ENCODE data around the gene KCNK7. TPM values are rescaled to one million over a fixed set of nuclear protein-coding genes. Genes with fewer than 3 reads are reported as not detected.

The KCNK7 gene
- total RNA-seq, 1 donor from 2014 or later: 1.1 TPM

DNA sequence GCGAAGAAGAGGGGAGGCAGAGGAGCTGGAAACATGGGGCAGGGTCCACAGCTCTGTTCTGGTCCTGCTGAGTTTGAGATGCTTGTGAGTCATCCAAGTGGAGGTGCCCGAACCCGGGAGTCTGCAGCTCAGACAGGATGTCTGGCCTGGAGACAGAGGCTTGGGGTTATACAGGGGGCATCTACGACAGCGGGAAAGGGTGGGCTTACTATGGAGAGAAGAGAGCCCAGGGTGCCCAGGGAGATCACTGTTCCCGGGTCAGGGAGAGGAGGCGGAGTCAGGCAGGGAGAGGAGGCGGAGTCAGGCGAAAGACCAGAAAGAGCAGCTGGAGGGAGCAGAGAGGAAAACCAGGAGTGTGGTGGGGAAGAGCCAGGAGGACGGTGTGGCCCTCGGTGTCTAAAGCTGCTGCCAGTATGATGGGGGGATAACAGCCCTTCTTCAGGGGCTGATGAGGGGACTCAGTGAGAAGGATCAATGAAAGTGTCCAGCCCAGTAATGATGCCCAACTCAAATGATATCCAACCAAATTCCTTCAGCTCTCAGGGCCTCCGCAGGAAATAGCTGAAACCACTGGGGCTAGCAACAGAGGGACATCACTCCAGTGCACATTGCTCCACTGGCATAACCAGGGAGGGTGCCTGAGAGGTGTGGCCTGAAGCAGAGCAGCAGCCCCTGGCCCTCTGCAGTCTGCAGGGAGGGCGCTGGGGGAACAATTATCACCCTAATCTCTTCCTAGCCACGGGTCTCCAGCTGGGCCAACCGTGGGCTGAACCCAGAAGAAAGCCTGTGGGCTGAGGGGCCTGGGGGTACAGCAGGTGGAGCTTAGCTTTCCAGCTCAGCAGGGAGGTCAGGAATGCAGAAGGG lies 34.8 kb downstream of the KCNK7 start:
- intact Hi-C loops (cut with micrococcal nuclease): no loop called here
- Mint-ChIP-seq H3K27ac (no peak overlapping the region), H3K27me3 (peaks cover 4% of the 10 kb centered on the region), H3K9me3 (no peaks in the 10 kb centered on the region), H3K4me1 (peaks cover 27% of the 10 kb centered on the region), H3K36me3 (ENCODE audit: low read depth) (no peaks in the 10 kb centered on the region), H3K4me3 (no peak overlapping the region)
- TF ChIP-seq, protein P1, sequence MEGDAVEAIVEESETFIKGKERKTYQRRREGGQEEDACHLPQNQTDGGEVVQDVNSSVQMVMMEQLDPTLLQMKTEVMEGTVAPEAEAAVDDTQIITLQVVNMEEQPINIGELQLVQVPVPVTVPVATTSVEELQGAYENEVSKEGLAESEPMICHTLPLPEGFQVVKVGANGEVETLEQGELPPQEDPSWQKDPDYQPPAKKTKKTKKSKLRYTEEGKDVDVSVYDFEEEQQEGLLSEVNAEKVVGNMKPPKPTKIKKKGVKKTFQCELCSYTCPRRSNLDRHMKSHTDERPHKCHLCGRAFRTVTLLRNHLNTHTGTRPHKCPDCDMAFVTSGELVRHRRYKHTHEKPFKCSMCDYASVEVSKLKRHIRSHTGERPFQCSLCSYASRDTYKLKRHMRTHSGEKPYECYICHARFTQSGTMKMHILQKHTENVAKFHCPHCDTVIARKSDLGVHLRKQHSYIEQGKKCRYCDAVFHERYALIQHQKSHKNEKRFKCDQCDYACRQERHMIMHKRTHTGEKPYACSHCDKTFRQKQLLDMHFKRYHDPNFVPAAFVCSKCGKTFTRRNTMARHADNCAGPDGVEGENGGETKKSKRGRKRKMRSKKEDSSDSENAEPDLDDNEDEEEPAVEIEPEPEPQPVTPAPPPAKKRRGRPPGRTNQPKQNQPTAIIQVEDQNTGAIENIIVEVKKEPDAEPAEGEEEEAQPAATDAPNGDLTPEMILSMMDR (IDR thresholded peaks at IDR 0.05): no peak
- ATAC-seq (ENCODE audit: low read depth) (no peak), DNase-seq (no peak)
- ChIA-PET POLR2A (interaction anchor here (0.7 to 2.2 kb wide), 6 partner anchors 8 to 28 kb away, joined by 3 to 13 read pairs (median 8); partner anchors contain the start of gene ZNRD2), CTCF (interaction anchor here (0.9 kb wide), 1 partner anchor 14 kb away, joined by 3 read pairs; no protein-coding TSS in a partner anchor)

DNA sequence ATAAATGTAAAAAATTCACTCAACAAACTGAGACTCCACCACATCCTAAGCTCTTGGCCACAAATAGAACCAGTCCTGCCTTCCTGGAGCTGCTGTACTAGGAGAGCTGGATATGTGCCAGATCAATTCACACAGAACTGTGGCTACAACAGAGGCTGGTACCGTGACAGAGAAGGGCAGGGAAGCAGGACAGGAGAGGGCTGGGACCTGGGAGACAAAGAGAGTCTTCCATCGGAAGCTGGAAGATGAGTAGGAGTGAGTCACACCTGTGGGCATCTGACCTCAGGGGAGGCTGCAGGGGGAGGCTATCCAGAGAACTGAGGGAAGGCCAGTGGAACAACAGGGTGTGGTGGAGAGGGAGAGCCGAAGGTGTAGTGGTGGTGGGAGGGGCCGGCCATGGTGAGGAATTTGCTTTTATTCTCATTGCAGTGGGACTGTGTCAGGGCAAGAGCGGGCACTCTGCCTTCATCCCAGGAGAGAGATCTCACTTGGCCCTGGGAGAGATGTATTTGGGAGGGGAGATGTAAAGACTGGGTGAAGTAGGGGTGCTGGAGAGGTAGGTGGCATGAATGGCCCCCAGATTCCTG lies 35.6 kb downstream of the KCNK7 start:
- POLR2A ChIA-PET: interaction anchor here (0.8 to 2.2 kb wide), 7 partner anchors 10 to 78 kb away, joined by 3 to 13 read pairs (median 4); partner anchors contain the start of genes EHBP1L1 and ZNRD2
- TF ChIP-seq, protein P1 (IDR thresholded peaks at IDR 0.05): no peak
- H3K27me3 Mint-ChIP-seq: peaks cover 4% of the 10 kb centered on the region
- H3K4me3 Mint-ChIP-seq: no peak overlapping the region
- H3K9me3 Mint-ChIP-seq: no peaks in the 10 kb centered on the region
- H3K27ac Mint-ChIP-seq: no peak overlapping the region
- no peak for ATAC-seq (ENCODE audit: low read depth)
- CTCF ChIA-PET: interaction anchor here (0.9 to 1.2 kb wide), 2 partner anchors 13 to 20 kb away, joined by 3 read pairs; no protein-coding TSS in a partner anchor
- peaks cover 24% of the 10 kb centered on the region for H3K4me1 Mint-ChIP-seq
- no peak for DNase-seq
- intact Hi-C loops (cut with micrococcal nuclease): loop anchor here (2.0 kb wide), 1 partner anchor 19 kb away; no protein-coding TSS in a partner anchor
- no peaks in the 10 kb centered on the region for H3K36me3 Mint-ChIP-seq (ENCODE audit: low read depth)

DNA sequence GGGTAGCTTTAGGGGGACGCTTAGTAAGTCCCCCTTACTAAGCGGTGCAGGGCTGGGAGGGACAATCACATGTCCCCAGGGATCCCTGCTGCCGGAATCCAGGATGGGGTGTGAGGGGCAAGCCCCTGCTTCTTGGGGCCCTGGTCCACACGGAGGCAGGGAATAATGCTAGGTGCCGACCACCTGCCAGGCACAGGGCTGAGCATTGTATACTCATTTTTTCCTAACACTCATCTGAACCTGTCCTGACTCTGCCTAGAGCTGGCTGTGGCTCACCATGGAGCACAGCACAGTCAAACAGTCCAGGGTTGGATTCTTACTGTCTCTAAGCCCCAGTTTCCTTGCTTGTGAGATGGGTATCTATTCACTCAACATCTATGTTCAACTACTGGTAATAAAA lies 36.1 kb downstream of the KCNK7 start:
- H3K27ac Mint-ChIP-seq: no peak overlapping the region

DNA sequence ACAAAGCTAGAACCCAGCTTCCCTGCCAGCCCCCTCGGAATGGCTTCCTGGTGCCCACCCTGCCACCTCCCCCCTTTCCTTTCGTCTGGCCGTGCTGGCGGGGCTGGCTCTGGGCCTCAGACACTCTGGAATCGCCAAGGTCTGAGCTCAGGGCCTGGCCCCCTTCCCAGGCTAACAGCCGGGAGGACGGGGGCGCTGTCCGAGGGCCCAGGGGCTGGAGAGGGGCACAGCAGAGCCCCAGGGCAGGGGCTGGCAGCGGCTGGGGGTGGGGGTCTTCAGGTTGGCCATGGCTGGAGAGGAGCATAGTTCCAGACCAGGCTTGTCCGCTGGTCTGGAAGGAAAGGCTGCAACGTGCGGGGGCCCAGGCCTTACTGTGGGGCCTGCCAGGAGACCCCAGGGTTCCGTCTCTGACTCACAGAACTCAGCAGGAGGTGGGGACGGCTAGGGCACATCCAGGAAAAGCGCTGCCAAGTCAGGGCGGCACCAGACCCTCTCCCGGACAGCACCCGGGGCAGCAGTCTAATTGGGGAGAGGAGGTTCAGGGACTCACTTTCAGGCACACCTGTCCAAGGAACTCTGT lies 36.6 kb downstream of the KCNK7 start:
- TF ChIP-seq, protein P1 (IDR thresholded peaks at IDR 0.05): no peak
- no peak for DNase-seq
- ChIA-PET POLR2A (interaction anchor here (0.6 to 2.1 kb wide), 6 partner anchors 12 to 1287 kb away, joined by 3 to 10 read pairs (median 5); partner anchors contain the start of genes EHBP1L1 and ZNRD2), CTCF (interaction anchor here (0.7 to 1.6 kb wide), 3 partner anchors 11 to 19 kb away, joined by 3 to 4 read pairs (median 3); partner anchors contain the start of gene ZNRD2)
- Mint-ChIP-seq H3K4me1 (peaks cover 30% of the 10 kb centered on the region), H3K9me3 (no peaks in the 10 kb centered on the region), H3K27me3 (peaks cover 4% of the 10 kb centered on the region), H3K27ac (no peak overlapping the region), H3K4me3 (peak overlapping the region; percentile 56), H3K36me3 (ENCODE audit: low read depth) (no peaks in the 10 kb centered on the region)
- no peak for ATAC-seq (ENCODE audit: low read depth)
- intact Hi-C loops (cut with micrococcal nuclease): loop anchor here (1.0 to 2.0 kb wide), 3 partner anchors 11 to 18 kb away; partner anchors contain the start of gene ZNRD2

More for the DNA sequence above, 36.1 kb downstream of the KCNK7 start:
- Mint-ChIP-seq H3K9me3 (no peaks in the 10 kb centered on the region), H3K4me1 (peaks cover 26% of the 10 kb centered on the region), H3K36me3 (ENCODE audit: low read depth) (no peaks in the 10 kb centered on the region), H3K27me3 (peaks cover 4% of the 10 kb centered on the region), H3K4me3 (peak overlapping the region; percentile 32)
- no peak for DNase-seq
- TF ChIP-seq, protein P1 (IDR thresholded peaks at IDR 0.05): no peak
- intact Hi-C loops (cut with micrococcal nuclease): loop anchor here (2.0 kb wide), 1 partner anchor 19 kb away; no protein-coding TSS in a partner anchor
- ChIA-PET CTCF (interaction anchor here (0.7 to 1.6 kb wide), 4 partner anchors 11 to 20 kb away, joined by 3 to 4 read pairs (median 3); partner anchors contain the start of gene ZNRD2), POLR2A (interaction anchor here (0.8 to 2.1 kb wide), 7 partner anchors 11 to 78 kb away, joined by 3 to 13 read pairs (median 5); partner anchors contain the start of genes EHBP1L1 and ZNRD2)
- ATAC-seq (ENCODE audit: low read depth): no peak

Data from activated B cell treated with CpG ODN at 0.5 μM for 24 hours (primary cell).